ENCODE results near the gene MT3. TPM values are rescaled to one million over a fixed set of nuclear protein-coding genes. Genes with fewer than 3 reads are reported as not detected.
A peak's percentile ranks its signal among the peaks of the same experiment; 100 is the strongest.

The MT3 gene
- total RNA-seq, 4 donors from 2014 or later = 2.0 to 3.6 TPM; not detected in 2

DNA sequence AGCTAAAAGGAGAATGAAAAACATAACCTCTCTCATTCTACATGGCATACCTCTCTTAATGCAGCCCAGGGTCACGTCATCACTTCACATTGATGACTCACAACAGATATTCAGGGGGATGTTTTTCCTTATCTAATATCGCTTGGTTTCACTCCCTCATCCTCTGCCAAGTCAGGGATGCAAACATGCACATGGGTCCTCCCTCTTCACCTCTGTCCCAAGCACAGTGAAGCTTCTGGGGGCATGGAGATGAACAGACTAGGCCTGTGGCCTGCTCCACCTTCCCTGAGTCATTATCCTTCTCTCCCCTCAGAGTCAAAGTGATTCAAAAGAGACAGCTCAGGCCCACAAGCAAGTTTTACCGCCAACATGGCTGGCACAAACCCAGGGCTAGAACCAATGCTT lies 16.7 kb downstream of the MT3 start:
- Histone ChIP-seq H3K4me1 (peaks cover 0 to 55% (median 24%) of the 10 kb centered on the region in 3 donors), H3K27ac (peak overlapping the region; percentile 59 to 92 (median 88)), H3K36me3 (no peaks in the 10 kb centered on the region), H3K4me3 (no peak overlapping the region), H3K27me3 (no peaks in the 10 kb centered on the region), H3K9me3 (no peaks in the 10 kb centered on the region)
- TF ChIP-seq EP300 (IDR thresholded peaks at IDR 0.05) (no peak), POLR2A (IDR thresholded peaks at IDR 0.05) (no peak), POLR2AphosphoS5 (IDR thresholded peaks at IDR 0.05) (no peak)
- TF ChIP-seq, protein P1, sequence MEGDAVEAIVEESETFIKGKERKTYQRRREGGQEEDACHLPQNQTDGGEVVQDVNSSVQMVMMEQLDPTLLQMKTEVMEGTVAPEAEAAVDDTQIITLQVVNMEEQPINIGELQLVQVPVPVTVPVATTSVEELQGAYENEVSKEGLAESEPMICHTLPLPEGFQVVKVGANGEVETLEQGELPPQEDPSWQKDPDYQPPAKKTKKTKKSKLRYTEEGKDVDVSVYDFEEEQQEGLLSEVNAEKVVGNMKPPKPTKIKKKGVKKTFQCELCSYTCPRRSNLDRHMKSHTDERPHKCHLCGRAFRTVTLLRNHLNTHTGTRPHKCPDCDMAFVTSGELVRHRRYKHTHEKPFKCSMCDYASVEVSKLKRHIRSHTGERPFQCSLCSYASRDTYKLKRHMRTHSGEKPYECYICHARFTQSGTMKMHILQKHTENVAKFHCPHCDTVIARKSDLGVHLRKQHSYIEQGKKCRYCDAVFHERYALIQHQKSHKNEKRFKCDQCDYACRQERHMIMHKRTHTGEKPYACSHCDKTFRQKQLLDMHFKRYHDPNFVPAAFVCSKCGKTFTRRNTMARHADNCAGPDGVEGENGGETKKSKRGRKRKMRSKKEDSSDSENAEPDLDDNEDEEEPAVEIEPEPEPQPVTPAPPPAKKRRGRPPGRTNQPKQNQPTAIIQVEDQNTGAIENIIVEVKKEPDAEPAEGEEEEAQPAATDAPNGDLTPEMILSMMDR (IDR thresholded peaks at IDR 0.05) = no peak
- no peak for ATAC-seq
- 74 to 78% methylated on average over 1 to 2 of the region's 3 CpGs for WGBS, 2 donors (ENCODE audit: low coverage in 1 of 2)

DNA sequence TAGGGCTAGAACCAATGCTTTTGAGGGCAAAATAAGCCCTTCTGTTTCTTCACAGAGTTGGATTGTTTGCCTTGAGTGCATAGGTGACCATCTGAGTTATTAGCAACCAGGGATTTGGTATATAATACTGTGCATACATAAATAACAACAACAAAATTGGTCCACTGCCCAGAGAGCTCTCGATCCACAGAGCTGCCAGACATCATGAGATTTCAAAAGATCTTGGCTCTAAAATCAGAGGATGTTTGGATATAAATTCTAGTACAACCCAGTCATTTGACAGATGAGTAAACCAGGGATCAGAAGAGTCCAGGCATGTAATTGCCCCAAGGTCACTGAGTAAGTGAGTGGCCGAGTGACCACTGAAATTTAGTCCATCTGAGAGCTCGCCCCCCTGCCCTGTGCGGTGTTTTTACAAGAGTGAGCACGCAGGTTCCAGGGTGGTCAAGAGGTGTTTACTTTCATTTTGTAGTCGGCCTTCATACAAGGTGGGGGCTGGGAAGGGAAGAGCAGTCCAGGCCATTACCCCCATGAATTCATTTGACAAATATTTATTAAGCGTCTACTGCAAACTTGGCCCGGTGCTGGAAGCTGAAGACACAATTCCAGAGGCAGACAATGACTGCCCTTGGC lies 17.3 kb downstream of the MT3 start:
- WGBS, 2 donors (ENCODE audit: low coverage in 1 of 2) = 22 to 45% methylated on average over 6 to 7 of the region's 8 CpGs
- H3K4me3 ChIP-seq = peak overlapping the region in 1 of 2 donors; percentile 5
- peak overlapping the region; percentile 59 to 92 (median 88) for H3K27ac ChIP-seq
- no peaks in the 10 kb centered on the region for H3K36me3 ChIP-seq
- peak; percentile 79 for TF ChIP-seq POLR2AphosphoS5 (IDR thresholded peaks at IDR 0.05)
- TF ChIP-seq, protein P1 (IDR thresholded peaks at IDR 0.05) = no peak
- peaks cover 0 to 60% (median 26%) of the 10 kb centered on the region in 3 donors for H3K4me1 ChIP-seq
- ATAC-seq = peak; percentile 31
- no peaks in the 10 kb centered on the region for H3K9me3 ChIP-seq
- H3K27me3 ChIP-seq = no peaks in the 10 kb centered on the region

DNA sequence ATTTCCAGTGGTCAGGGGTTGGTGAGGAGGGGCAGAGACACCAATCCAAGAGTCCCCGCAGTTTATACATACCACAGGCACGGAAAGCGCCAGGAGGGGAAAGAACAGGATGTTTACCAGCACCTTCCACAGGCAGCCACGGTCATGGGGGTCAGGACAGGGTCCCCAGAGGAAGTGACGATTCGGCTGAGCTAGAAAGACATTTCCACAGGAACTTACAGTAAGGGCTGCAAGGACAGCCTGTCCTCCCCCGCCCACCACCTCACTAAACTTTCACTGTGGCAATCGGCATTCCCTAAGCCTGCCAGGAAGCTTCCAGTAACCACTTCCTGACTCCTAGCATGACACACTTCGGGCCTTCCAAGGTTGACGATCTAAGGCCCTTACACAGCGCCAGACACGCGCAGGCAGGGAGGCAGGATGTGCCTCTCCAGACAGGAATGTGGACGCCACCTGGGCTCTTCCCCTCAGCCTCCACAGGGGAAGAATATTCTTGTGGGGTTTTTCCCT lies 17.8 kb downstream of the MT3 start:
- Histone ChIP-seq H3K4me1 (peaks cover 0 to 63% (median 26%) of the 10 kb centered on the region in 3 donors), H3K27me3 (no peaks in the 10 kb centered on the region), H3K9me3 (no peaks in the 10 kb centered on the region), H3K36me3 (no peaks in the 10 kb centered on the region), H3K27ac (peak overlapping the region; percentile 59 to 92 (median 88)), H3K4me3 (peak overlapping the region in 1 of 2 donors; percentile 5)
- 50 to 66% methylated on average over 5 to 8 of the region's 14 CpGs for WGBS, 2 donors (ENCODE audit: low coverage in 1 of 2)
- peak; percentile 99 for TF ChIP-seq POLR2AphosphoS5 (IDR thresholded peaks at IDR 0.05)
- peak; percentile 72 for TF ChIP-seq EP300 (IDR thresholded peaks at IDR 0.05)
- no peak for TF ChIP-seq POLR2A (IDR thresholded peaks at IDR 0.05)
- peak; percentile 58 for ATAC-seq

DNA sequence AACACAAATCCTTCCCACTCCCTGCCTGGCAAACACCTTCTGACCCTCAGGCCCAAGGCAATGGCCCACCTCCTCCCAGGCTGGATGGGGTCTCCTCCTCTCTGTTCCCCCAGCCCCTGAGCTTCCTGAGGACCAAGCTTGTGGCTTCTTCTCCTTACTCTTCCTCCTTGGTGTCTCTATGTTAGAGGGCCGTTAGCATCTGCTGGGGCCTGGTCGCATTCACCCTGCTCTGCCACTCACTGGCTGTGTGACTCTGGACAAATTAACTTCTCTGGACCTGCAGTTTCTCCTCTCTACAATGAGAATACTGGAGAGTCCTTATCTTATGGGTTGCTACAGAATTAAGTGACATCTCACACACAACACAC lies 18.3 kb downstream of the MT3 start:
- TF ChIP-seq, protein P1 (IDR thresholded peaks at IDR 0.05) = no peak
- TF ChIP-seq EP300 (IDR thresholded peaks at IDR 0.05) (no peak), POLR2AphosphoS5 (IDR thresholded peaks at IDR 0.05) (no peak), POLR2A (IDR thresholded peaks at IDR 0.05) (no peak)
- Histone ChIP-seq H3K9me3 (no peaks in the 10 kb centered on the region), H3K27ac (peak overlapping the region; percentile 59 to 92 (median 88)), H3K27me3 (no peaks in the 10 kb centered on the region), H3K4me1 (peaks cover 0 to 63% (median 26%) of the 10 kb centered on the region in 3 donors), H3K36me3 (no peaks in the 10 kb centered on the region), H3K4me3 (peak overlapping the region in 1 of 2 donors; percentile 61)
- no peak for ATAC-seq
- 33 to 100% methylated on average over 1 of the region's 2 CpGs for WGBS, 2 donors (ENCODE audit: low coverage in 1 of 2)

DNA sequence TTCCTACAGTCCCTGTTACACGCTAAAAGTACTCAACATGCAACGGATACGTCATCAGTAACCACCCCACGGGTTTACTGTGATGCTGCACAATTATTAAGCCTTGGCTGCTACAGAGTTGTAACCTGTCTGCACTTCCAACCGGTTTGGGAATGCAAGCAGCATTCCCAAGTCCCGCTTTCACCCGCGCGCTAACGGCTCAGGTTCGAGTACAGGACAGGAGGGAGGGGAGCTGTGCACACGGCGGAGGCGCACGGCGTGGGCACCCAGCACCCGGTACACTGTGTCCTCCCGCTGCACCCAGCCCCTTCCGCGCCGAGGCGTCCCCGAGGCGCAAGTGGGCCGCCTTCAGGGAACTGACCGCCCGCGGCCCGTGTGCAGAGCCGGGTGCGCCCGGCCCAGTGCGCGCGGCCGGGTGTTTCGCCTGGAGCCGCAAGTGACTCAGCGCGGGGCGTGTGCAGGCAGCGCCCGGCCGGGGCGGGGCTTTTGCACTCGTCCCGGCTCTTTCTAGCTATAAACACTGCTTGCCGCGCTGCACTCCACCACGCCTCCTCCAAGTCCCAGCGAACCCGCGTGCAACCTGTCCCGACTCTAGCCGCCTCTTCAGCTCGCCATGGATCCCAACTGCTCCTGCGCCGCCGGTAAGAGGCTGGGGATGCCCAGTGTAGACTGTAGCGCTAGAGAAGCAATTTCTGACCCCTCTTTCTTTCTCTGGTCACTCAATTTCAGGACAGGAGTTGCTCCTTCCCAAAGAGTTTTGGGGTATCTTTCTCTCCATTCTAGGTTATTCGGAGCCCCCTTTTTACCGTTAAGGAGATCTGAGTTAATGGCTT lies 18.9 kb downstream of the MT3 start, which contains the start of gene MT2A:
Gene MT2A (plus strand): TSS at position 542 of the 833 bp plus-strand sequence. CDS start 72 bp downstream, at position 614.
- Histone ChIP-seq H3K4me1 (peaks cover 0 to 63% (median 26%) of the 10 kb centered on the region in 3 donors), H3K4me3 (peak within 1 kb of the TSS; percentile 61 to 83), H3K36me3 (no peaks in the 10 kb centered on the region), H3K27me3 (no peaks in the 10 kb centered on the region), H3K9me3 (no peaks in the 10 kb centered on the region), H3K27ac (peak within 1 kb of the TSS; percentile 71 to 92 (median 88))
- ATAC-seq = peak; percentile 83
- TF ChIP-seq EP300 (IDR thresholded peaks at IDR 0.05) = no peak
- TF ChIP-seq POLR2A (IDR thresholded peaks at IDR 0.05) = peak; percentile 88 to 91
- TF ChIP-seq, protein P1 (IDR thresholded peaks at IDR 0.05) = peak in 2 of 4 experiments; percentile 3 to 30
- TF ChIP-seq POLR2AphosphoS5 (IDR thresholded peaks at IDR 0.05) = peak; percentile 98
- 0 to 25% methylated on average over 2 to 9 of the region's 62 CpGs for whole genome bisulfite sequencing, 2 donors (ENCODE audit: low coverage in 1 of 2)

All from gastroesophageal sphincter (tissue), 4 donors.